IPS-15b (cell line): Measurements from ENCODE around the gene LAPTM4A.
A peak's percentile ranks its signal among the peaks of the same experiment; 100 is the strongest.

Experiments
- H3K27me3 ChIP-seq: one replicate; pipeline ENCODE4 v1.6.1; 2013; ENCODE audit warnings: low read length; ENCODE audit not compliant: control insufficient read depth, insufficient read depth
- H3K36me3 ChIP-seq: one replicate; pipeline ENCODE4 v1.6.1; 2013; ENCODE audit warnings: low read length; ENCODE audit not compliant: control insufficient read depth, insufficient read depth
- H3K4me1 ChIP-seq: one replicate; pipeline ENCODE4 v1.6.1; 2013; ENCODE audit warnings: mild to moderate bottlenecking, low read length; ENCODE audit not compliant: control insufficient read depth, insufficient read depth
- H3K4me3 ChIP-seq: one replicate; pipeline ENCODE4 v1.5.1; 2013; ENCODE audit warnings: low read depth, low read length
- H3K9ac ChIP-seq: one replicate; pipeline ENCODE4 v1.6.1; 2013; ENCODE audit warnings: low read depth, mild to moderate bottlenecking, low read length
- H3K9me3 ChIP-seq: one replicate; pipeline ENCODE4 v1.6.1; 2013; ENCODE audit warnings: mild to moderate bottlenecking, low read length; ENCODE audit not compliant: control insufficient read depth, insufficient read depth

Gene LAPTM4A

DNA sequence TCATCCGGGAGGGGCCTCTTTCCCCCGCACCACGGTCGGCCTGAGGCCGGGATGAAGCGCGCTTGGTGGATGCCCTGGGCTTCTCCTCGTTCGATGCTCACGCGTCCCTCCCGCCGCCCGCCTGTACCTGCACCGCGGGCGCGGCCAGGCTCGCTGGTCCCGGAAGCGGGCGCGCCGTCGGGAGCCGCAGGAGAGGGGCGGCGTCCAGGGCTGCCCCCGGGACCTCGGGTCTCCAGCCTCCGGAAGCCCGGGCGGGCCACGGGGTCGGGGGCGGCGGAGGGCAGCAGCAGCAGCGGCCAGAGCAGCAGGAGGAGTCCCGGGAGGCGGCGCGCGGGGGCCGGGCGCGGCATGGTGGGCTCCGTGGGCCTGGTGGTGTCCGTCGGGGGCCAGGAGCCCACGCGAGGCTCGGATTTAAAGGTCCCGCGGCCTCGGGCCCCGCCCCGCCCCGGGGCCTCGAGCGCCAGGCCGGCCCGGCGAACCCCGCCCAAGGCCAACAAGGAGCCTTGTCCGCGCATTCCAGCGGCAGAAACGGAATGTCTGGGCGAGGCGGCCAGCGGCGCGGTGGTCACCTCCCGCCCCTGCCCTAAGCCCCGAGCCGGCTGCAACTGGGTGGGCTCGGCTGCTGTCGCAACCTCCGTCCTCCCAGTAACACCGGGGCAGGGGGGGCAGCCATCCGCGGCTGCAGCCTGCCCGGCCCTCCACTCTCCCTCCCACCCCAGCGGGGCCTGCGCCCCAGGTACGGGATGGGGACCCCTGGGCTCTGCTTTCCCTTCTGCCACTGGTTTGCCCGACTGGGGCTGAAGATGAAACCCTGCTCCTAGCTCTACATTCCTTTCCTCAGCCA lies 38.9 kb downstream of the LAPTM4A start, which contains the start of gene MATN3:
Gene MATN3 (minus strand): TSS at position 387 of the 844 bp plus-strand sequence. CDS start 37 bp downstream, at position 350.
- Histone ChIP-seq H3K36me3 (no peaks in the 10 kb centered on the region), H3K4me3 (peak within 1 kb of the TSS; percentile 73), H3K4me1 (peaks cover 3% of the 10 kb centered on the region), H3K27me3 (peaks cover 41% of the 10 kb centered on the region), H3K9me3 (no peaks in the 10 kb centered on the region), H3K9ac (peak within 1 kb of the TSS; percentile 0)

DNA sequence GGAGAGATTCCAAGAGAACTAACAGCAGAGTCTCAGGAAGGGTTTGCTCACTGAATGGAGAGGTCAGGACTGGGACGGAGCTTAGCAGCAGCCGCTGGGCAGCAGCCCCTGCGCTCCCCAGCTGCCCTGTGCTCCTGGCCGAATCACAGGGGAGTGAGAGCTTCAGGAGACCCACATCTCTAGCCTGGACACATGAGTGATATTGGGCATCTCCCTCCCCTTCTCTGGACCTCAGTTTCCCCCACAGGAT lies 39.5 kb downstream of the LAPTM4A start:
- H3K9ac ChIP-seq: no peak overlapping the region
- no peaks in the 10 kb centered on the region for H3K36me3 ChIP-seq
- peaks cover 41% of the 10 kb centered on the region for H3K27me3 ChIP-seq
- H3K9me3 ChIP-seq: no peaks in the 10 kb centered on the region
- H3K4me1 ChIP-seq: peaks cover 3% of the 10 kb centered on the region
- H3K4me3 ChIP-seq: peak overlapping the region; percentile 73

DNA sequence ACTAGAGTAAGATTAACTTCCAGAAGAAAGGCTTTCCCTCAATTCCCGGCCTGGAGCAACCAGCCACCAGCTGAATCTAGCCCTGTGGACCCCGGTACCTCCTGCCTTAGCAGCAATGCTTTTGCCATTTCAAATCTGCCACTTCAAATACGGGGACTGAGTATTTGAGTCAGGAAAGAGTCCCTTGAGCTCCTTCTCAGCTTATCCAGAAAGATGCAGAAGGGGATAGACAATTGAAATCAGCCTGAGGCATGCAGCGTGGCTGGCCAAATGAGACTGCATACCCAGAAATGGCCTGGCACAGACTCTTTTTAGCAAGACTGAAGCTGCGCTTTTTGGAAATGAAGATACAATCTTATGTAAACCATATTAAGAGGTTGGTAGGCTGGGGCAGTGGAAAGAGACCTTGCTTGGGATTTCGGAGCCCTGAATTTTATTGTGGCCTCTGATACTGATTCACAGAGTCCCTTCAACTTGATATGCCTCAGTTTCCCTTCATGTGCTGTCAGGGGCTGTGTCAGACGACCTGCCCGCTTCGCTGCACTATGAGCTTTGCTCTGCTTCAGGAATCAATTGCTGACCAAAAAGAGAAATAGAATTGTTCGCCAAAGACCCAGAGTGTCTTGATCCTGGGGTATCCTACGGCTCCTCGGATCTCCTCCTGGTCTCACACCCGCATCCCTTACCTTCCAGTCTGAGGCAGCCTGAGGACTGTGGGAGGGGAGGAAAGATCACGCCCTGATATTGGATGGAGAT lies 40.0 kb downstream of the LAPTM4A start:
- Histone ChIP-seq H3K36me3 (no peaks in the 10 kb centered on the region), H3K27me3 (peaks cover 41% of the 10 kb centered on the region), H3K4me1 (peaks cover 3% of the 10 kb centered on the region), H3K4me3 (peak overlapping the region; percentile 73), H3K9ac (no peak overlapping the region), H3K9me3 (no peaks in the 10 kb centered on the region)

DNA sequence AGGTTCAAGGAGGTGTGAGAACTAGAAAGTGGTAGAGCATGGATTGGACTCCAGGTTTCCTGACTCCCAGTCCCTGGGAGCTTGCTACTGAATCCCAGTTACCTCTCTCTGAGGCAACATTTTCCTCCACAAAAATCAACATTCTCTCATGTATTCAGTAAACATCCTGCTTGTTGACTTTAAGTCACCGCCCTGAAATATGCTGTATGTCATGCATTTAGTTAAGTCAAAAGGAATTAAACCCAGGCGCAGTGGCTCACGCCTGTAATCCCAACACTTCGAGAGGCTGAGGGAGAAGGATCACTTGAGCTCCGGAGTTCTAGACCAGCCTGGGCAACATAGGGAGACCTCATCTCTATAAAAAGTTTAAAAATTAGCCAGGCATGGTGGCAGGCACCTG lies 42.7 kb downstream of the LAPTM4A start:
- Histone ChIP-seq H3K9me3 (no peaks in the 10 kb centered on the region), H3K4me1 (peaks cover 3% of the 10 kb centered on the region), H3K9ac (no peak overlapping the region)

DNA sequence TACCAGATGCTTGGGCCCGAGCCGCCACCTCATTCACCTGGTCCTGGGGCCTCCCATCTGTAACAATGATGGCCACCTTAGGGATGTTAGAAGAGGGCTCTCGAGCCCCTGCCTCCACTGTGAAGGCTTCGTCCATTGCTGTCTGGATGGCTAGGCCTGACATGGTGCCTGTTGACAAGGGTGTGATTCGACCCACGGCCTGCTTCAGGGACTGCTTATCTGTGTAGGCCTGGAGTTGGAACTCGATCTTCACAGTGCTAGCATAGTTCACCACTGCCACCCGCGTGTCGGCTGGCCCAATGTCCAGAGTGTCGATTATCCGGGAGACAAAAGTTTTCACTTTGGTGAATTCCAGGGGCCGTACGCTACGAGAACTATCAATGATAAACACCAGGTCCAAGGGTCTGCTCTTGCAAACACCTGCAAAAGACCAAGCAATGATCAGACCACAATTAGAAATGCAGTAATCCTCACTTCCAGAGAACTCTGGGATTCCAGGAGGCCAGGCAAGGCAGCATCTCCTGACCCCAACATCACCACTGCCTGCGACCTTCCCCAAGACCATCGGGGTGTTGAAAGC lies 45.4 kb downstream of the LAPTM4A start:
- no peak overlapping the region for H3K4me3 ChIP-seq

More for the DNA sequence above, 42.7 kb downstream of the LAPTM4A start:
- Histone ChIP-seq H3K4me3 (no peak overlapping the region), H3K27me3 (peaks cover 29% of the 10 kb centered on the region), H3K36me3 (no peaks in the 10 kb centered on the region)

DNA sequence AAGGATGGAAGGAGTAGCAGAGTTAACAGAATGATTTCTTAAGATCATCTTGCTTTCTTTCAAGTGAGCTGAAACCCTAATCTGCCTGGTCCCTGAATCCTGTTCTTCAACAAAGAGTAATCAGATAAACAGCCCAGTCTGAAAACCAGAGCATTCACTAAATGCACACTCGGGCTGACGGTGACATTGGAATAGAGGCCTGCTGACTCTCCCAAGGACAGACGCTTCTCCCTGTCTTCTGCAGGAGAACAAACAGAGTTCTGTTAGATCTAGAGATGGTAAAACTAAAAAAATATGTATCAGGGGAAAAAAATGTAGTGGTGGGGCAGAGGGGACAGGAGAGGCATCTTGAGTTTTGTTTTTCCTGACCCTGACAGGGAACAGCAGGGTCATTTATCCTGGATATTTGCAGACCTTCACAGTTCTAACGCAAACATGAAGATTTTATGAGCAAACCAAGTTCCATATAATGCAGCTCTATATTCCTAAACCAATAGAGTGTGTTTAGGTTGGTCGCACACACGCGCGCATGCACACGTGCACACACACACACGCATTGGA lies 46.3 kb downstream of the LAPTM4A start:
- H3K36me3 ChIP-seq: no peaks in the 10 kb centered on the region
- H3K9me3 ChIP-seq: no peaks in the 10 kb centered on the region
- no peak overlapping the region for H3K4me3 ChIP-seq
- H3K9ac ChIP-seq: no peak overlapping the region
- H3K4me1 ChIP-seq: no peaks in the 10 kb centered on the region
- H3K27me3 ChIP-seq: peaks cover under 1% of the 10 kb centered on the region

More for the DNA sequence above, 45.4 kb downstream of the LAPTM4A start:
- H3K9ac ChIP-seq: no peak overlapping the region
- no peaks in the 10 kb centered on the region for H3K4me1 ChIP-seq
- no peaks in the 10 kb centered on the region for H3K9me3 ChIP-seq
- H3K27me3 ChIP-seq: peaks cover 9% of the 10 kb centered on the region
- no peaks in the 10 kb centered on the region for H3K36me3 ChIP-seq

DNA sequence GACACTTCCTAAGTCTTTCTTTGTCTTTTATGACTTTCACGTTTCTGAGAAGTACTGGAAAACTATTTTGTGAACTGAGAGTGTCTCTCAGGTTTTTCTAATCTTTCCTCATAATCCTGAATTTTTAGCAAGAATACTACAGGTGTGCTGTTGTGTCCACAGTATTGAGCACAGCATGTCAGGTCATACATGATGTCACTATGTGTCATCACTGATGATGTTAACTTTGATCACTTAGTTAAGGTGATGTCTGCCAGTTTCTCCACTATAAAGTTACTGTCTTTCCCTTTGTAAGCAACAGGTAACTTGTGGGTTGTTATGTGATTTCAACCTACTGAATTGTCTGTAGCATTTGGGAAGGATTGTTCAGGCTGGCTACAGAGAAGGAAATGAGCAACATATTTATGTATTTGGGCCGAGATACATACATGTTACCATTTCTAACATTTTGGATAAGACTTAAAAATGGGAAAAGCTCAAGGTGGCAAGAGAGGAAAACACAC lies 50.0 kb downstream of the LAPTM4A start:
- Histone ChIP-seq H3K4me3 (no peak overlapping the region), H3K27me3 (no peaks in the 10 kb centered on the region), H3K9ac (no peak overlapping the region), H3K36me3 (no peaks in the 10 kb centered on the region), H3K9me3 (no peaks in the 10 kb centered on the region), H3K4me1 (no peaks in the 10 kb centered on the region)

DNA sequence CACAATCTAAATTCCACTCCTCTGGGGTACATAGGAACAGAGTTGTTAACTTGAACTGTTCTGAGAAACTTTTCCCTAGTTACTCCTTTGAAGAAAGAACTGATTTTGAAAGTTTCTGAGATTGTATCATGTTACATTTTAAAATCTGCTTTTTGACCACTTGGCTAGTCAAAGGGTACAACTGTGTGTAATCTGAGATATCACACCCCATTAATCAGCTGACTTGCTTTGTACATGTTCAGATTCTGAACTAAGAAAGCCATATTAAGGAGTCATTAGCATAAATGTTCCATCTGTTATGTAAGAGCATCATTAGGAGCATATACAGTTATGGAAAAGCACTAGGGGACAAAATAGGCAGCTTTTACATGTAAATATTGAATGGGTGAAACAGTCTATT lies 57.7 kb downstream of the LAPTM4A start:
- Histone ChIP-seq H3K36me3 (no peaks in the 10 kb centered on the region), H3K27me3 (no peaks in the 10 kb centered on the region), H3K4me1 (peaks cover 1% of the 10 kb centered on the region), H3K9ac (no peak overlapping the region), H3K4me3 (no peak overlapping the region), H3K9me3 (no peaks in the 10 kb centered on the region)

DNA sequence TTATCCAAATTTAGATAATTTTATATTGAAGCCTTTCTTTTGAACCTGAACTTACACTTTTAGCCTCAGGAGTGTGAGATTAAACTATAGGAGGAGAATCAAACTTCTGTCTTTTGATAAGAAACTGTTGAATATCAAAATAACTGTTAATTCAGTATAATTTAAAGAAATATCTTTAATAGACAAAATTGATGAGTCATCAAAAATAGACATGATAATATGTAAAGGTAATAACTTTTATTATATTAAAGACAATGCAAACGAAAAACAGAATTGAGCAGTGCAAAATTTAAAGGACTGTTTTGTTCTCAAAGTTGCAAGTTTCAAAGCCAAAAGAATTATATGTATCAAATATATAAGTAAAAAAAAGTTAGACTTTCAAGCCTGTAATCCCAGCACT lies 59.5 kb downstream of the LAPTM4A start:
- H3K4me1 ChIP-seq: peaks cover 6% of the 10 kb centered on the region
- H3K36me3 ChIP-seq: no peaks in the 10 kb centered on the region

DNA sequence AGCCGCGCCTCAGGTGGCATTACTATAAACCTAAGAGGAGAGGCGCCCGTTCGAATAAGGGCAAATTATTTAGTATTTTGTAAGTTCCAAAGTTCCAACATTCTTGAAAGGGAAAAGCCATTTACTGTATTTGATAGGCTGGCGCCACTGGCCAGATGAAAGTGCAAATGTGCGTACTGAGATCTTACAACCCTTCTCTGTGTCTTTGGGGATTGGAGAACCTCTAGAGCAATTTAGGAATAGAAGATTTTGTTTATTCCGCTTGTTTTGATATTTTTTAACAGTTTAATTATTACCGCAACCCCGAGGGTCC lies 61.1 kb downstream of the LAPTM4A start:
- Histone ChIP-seq H3K4me1 (peaks cover 6% of the 10 kb centered on the region), H3K4me3 (peak overlapping the region; percentile 96), H3K36me3 (no peaks in the 10 kb centered on the region), H3K9me3 (no peaks in the 10 kb centered on the region), H3K9ac (peak overlapping the region; percentile 0), H3K27me3 (no peaks in the 10 kb centered on the region)

More for the DNA sequence above, 59.5 kb downstream of the LAPTM4A start:
- Histone ChIP-seq H3K9ac (no peak overlapping the region), H3K9me3 (no peaks in the 10 kb centered on the region), H3K27me3 (no peaks in the 10 kb centered on the region), H3K4me3 (no peak overlapping the region)

DNA sequence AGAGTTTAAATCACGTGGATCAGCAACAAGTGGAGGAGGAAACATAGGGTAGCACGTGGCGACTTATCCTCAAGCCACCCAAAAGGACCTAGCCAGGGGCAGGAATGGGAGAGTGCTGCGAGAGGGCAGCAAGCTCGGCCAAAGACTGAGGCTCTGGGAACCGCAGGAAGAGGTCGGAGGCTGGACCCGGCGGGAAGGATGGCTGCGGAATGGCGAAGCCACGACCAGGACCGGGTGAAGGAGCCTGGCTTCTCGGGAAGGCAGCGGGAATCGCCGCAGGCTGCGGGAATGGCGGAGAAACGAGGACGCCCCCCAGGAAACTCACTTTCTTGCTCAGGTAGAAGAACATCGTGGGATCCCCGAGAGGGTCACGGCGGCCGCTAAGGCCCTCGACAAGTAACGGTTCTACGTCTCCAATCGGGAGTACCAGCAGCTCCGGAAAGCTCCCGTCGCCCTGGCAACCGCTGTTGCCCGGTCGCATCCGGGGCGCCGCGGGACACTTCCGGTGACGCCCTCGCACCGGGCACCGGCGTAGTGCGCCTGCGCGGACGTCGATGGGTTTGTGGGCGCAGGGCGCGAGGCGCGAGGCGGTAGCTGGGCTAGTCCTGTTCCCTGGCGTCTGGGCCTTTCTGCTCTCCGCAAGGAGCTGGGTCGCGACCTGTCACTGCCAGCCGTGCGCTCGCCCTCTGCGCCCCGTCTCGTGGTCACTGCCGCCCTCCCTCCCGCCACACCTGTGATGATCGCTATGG lies 61.6 kb downstream of the LAPTM4A start, which contains the start of gene WDR35:
Gene WDR35 (minus strand): TSS at position 439 of the 749 bp plus-strand sequence. CDS start 90 bp downstream, at position 349.
- Histone ChIP-seq H3K36me3 (no peaks in the 10 kb centered on the region), H3K4me3 (peak within 1 kb of the TSS; percentile 96), H3K4me1 (peaks cover 6% of the 10 kb centered on the region), H3K27me3 (no peaks in the 10 kb centered on the region), H3K9ac (peak within 1 kb of the TSS; percentile 55), H3K9me3 (no peaks in the 10 kb centered on the region)
